Astrocyte (in vitro differentiated cells and primary cell): ENCODE results near the gene COLEC11. TPM values are rescaled to one million over a fixed set of nuclear protein-coding genes. Genes with fewer than 3 reads are reported as not detected.

Experiments
- DNase-seq: peaks from one replicate; pipeline ENCODE4 v3.0.0-alpha.2; 2010; ENCODE audit warnings: low read depth
- FAIRE-seq: peaks from 2 replicates; lab custom pipeline; 2011; peaks lifted over from hg19 to GRCh38; lab: Jason Lieb, UNC
- H2AFZ ChIP-seq: 2 replicates; pipeline ENCODE4 v1.6.0; 2012; ENCODE audit warnings: low read depth, low read length, inconsistent platforms
- H3K27ac ChIP-seq: 2 replicates; pipeline ENCODE4 v1.5.1; 2011; ENCODE audit warnings: low read depth, low read length, inconsistent platforms
- H3K27me3 ChIP-seq: 2 replicates; pipeline ENCODE4 v1.6.0; 2011; ENCODE audit warnings: low read length, inconsistent platforms; ENCODE audit not compliant: insufficient read depth
- H3K36me3 ChIP-seq: 2 replicates; pipeline ENCODE4 v1.5.1; 2011; ENCODE audit warnings: low read length, inconsistent platforms; ENCODE audit not compliant: insufficient read depth
- H3K4me1 ChIP-seq: 2 replicates; pipeline ENCODE4 v1.5.1; 2011; ENCODE audit warnings: low read length, inconsistent platforms; ENCODE audit not compliant: insufficient read depth
- H3K4me2 ChIP-seq: 2 replicates; pipeline ENCODE4 v1.6.0; 2012; ENCODE audit warnings: low read length, inconsistent platforms
- H3K4me3 ChIP-seq: 2 replicates; pipeline ENCODE4 v1.5.1; 2011; ENCODE audit warnings: low read depth, mild to moderate bottlenecking, low read length, inconsistent platforms; ENCODE audit not compliant: insufficient read depth
- H3K79me2 ChIP-seq: 2 replicates; pipeline ENCODE4 v1.6.0; 2012; ENCODE audit warnings: mild to moderate bottlenecking, low read length, inconsistent platforms; ENCODE audit not compliant: insufficient read depth
- H3K9ac ChIP-seq: 2 replicates; pipeline ENCODE4 v1.6.0; 2012; ENCODE audit warnings: mild to moderate bottlenecking, low read length, inconsistent platforms
- H3K9me3 ChIP-seq: 2 replicates; pipeline ENCODE4 v1.5.1; 2012; ENCODE audit warnings: low read depth, mild to moderate bottlenecking, low read length, inconsistent platforms; ENCODE audit not compliant: insufficient read depth
- H4K20me1 ChIP-seq: 2 replicates; pipeline ENCODE4 v1.6.0; 2012; ENCODE audit warnings: low read length, inconsistent platforms; ENCODE audit not compliant: insufficient read depth
- H3K27ac Mint-ChIP-seq: one replicate; pipeline ENCODE4 v1.8.0; 2021; ENCODE audit warnings: mild to moderate bottlenecking, mixed read lengths; ENCODE audit not compliant: unreplicated experiment
- H3K27me3 Mint-ChIP-seq: one replicate; pipeline ENCODE4 v1.8.0; 2021; ENCODE audit warnings: low read depth, mixed read lengths; ENCODE audit not compliant: unreplicated experiment
- H3K36me3 Mint-ChIP-seq: one replicate; pipeline ENCODE4 v1.8.0; 2021; ENCODE audit warnings: low read depth, mixed read lengths; ENCODE audit not compliant: unreplicated experiment
- H3K4me1 Mint-ChIP-seq: one replicate; pipeline ENCODE4 v1.8.0; 2021; ENCODE audit warnings: low read depth, mixed read lengths; ENCODE audit not compliant: unreplicated experiment
- H3K4me3 Mint-ChIP-seq: one replicate; pipeline ENCODE4 v1.8.0; 2021; ENCODE audit warnings: mild to moderate bottlenecking, moderate library complexity, mixed read lengths; ENCODE audit not compliant: unreplicated experiment
- H3K9me3 Mint-ChIP-seq: one replicate; pipeline ENCODE4 v1.8.0; 2021; ENCODE audit warnings: mild to moderate bottlenecking, mixed read lengths; ENCODE audit not compliant: unreplicated experiment
- CTCF ChIP-seq: IDR thresholded peaks from 2 replicates; pipeline ENCODE4 v1.5.1; 2011; ENCODE audit warnings: low read depth, mild to moderate bottlenecking, inconsistent platforms, low read length, moderate library complexity; ENCODE audit not compliant: insufficient read depth
- EZH2 ChIP-seq: IDR thresholded peaks from 2 replicates; pipeline ENCODE4 v1.6.1; 2012; ENCODE audit warnings: mild to moderate bottlenecking, low read length, inconsistent platforms; ENCODE audit not compliant: insufficient read depth
- total RNA-seq: library from RNA; stranded (reverse); gene quantifications from 2 replicates; pipeline ENCODE4 v1.2.1, GENCODE V29; 2021

Gene COLEC11
- total RNA-seq, 1 donor from 2014 or later: not detected

- no peak overlapping the region for H3K27ac ChIP-seq
- peaks cover 2% of the 10 kb centered on the region for H3K27me3 Mint-ChIP-seq
- DNase-seq: no peak
- H3K4me3 Mint-ChIP-seq: no peak overlapping the region
- peaks cover 2% of the 10 kb centered on the region for H3K27me3 ChIP-seq
- no peaks in the 10 kb centered on the region for H3K36me3 ChIP-seq
- no peaks in the 10 kb centered on the region for H3K9me3 ChIP-seq
- no peak overlapping the region for H3K4me3 ChIP-seq
- H3K9ac ChIP-seq: no peak overlapping the region
- H2AFZ ChIP-seq: no peak overlapping the region
- H3K4me1 Mint-ChIP-seq: peaks cover 15% of the 10 kb centered on the region
- peaks cover 3% of the 10 kb centered on the region for H3K9me3 Mint-ChIP-seq
- H3K4me1 ChIP-seq: no peaks in the 10 kb centered on the region
- H3K27ac Mint-ChIP-seq: no peak overlapping the region
- no peaks in the 10 kb centered on the region for H3K36me3 Mint-ChIP-seq
- H3K4me2 ChIP-seq: no peak overlapping the region
- FAIRE-seq: no peak
- H4K20me1 ChIP-seq: no peaks in the 10 kb centered on the region
- H3K79me2 ChIP-seq: no peaks in the 10 kb centered on the region
- no peak for TF ChIP-seq CTCF
- no peak for TF ChIP-seq EZH2
These were observed 66.3 kb downstream of the COLEC11 start for GRCh38 chr2:3661149-3661660.

DNA sequence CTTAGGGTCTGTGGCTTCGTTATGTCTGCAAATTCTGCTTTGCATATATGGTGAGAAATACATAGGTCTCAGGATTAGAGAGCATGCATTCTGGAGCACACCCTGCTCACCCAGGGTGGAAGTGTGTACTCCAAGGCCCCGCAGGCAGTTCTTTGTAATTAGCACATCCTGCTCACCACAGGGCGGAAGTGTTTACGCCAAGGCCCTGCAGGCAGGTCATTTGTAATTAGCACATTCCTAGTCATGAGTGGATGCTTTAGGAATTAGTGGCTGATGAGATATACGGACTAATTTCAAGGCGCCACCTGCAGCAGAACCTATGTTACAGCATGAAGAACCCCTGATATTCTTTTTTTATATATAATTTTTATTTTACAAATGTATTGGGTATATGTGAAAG is 67.3 kb downstream of the COLEC11 start:
- no peaks in the 10 kb centered on the region for H4K20me1 ChIP-seq
- DNase-seq (no peak), FAIRE-seq (no peak)
- no peak overlapping the region for H3K27ac Mint-ChIP-seq
- no peaks in the 10 kb centered on the region for H3K36me3 ChIP-seq
- H3K4me3 ChIP-seq: no peak overlapping the region
- H3K4me3 Mint-ChIP-seq: no peak overlapping the region
- H3K9me3 Mint-ChIP-seq: peaks cover 3% of the 10 kb centered on the region
- no peak overlapping the region for H2AFZ ChIP-seq
- H3K27ac ChIP-seq: no peak overlapping the region
- H3K27me3 Mint-ChIP-seq: peaks cover 2% of the 10 kb centered on the region
- peaks cover 2% of the 10 kb centered on the region for H3K27me3 ChIP-seq
- peaks cover 10% of the 10 kb centered on the region for H3K4me1 Mint-ChIP-seq
- H3K9ac ChIP-seq: no peak overlapping the region
- TF ChIP-seq CTCF (no peak), EZH2 (no peak)
- H3K79me2 ChIP-seq: no peaks in the 10 kb centered on the region
- H3K36me3 Mint-ChIP-seq: no peaks in the 10 kb centered on the region
- H3K9me3 ChIP-seq: no peaks in the 10 kb centered on the region
- H3K4me2 ChIP-seq: no peak overlapping the region
- no peaks in the 10 kb centered on the region for H3K4me1 ChIP-seq

- no peak overlapping the region for H3K4me3 ChIP-seq
- H3K9ac ChIP-seq: no peak overlapping the region
- H3K27ac ChIP-seq: no peak overlapping the region
- Mint-ChIP-seq H3K9me3 (peaks cover 3% of the 10 kb centered on the region), H3K36me3 (no peaks in the 10 kb centered on the region), H3K4me3 (no peak overlapping the region), H3K27me3 (peaks cover 8% of the 10 kb centered on the region), H3K27ac (no peak overlapping the region), H3K4me1 (peaks cover 6% of the 10 kb centered on the region)
- peaks cover 2% of the 10 kb centered on the region for H3K27me3 ChIP-seq
- H4K20me1 ChIP-seq: no peaks in the 10 kb centered on the region
- no peak for TF ChIP-seq EZH2
- TF ChIP-seq CTCF: no peak
- FAIRE-seq (no peak), DNase-seq (no peak)
- H3K9me3 ChIP-seq: no peaks in the 10 kb centered on the region
- no peak overlapping the region for H3K4me2 ChIP-seq
- H3K36me3 ChIP-seq: no peaks in the 10 kb centered on the region
- H3K79me2 ChIP-seq: no peaks in the 10 kb centered on the region
- no peak overlapping the region for H2AFZ ChIP-seq
- H3K4me1 ChIP-seq: no peaks in the 10 kb centered on the region
These were observed 69.2 kb downstream of the COLEC11 start for GRCh38 chr2:3664118-3664517.
